Measurements from ENCODE around the gene PCNX1.

The PCNX1 gene

GRCh38 chr14:71163050-71163841 is 256.0 kb downstream of the PCNX1 start:
- DNase-seq (ENCODE audit: low read depth): no peak

DNA sequence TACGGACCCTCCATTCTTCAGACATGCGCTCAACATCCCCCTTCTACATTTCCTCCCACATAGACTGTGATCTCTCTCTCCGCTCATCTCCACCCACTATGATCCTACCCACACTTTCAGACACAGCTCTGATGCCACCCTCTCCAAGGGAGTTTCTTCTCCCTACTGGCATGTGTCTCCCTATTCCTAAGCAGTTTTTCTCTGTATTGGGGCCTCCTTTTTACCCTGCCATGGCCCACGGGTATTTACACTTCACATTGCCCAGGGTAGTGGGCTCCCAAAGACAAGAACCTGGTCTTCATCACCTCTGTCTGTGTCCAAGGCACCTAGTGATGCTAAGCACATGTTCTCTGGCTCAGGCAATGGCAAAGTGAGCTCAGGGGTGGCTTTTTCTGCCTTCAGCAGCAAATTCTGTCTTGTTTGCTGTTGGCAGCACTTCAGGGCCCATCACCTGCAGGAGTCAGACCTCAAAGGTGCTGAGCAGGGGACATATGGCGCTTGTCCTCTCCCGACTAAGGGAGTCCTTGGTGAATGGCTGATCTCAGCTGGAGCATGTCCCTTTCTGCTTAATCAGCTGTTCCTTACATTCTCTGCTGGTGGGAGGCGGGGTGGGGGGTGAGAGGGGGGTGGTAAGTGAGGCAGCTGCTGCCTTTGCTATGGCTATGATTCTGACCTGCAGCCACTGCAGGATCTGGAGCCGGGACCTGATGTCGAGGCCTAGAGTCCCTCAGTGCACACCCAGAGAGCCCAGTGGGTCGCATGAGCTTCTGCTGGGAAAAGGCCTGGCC is 256.8 kb downstream of the PCNX1 start:
- DNase-seq (ENCODE audit: low read depth): no peak
